GM19438 (cell line): ENCODE data around the gene CHAC1.

Experiments
- ATAC-seq: cut with Tn5 transposase; IDR thresholded peaks from one replicate; pipeline ENCODE4 v1.9.1; 2021; ENCODE audit warnings: low read depth; ENCODE audit not compliant: unreplicated experiment

Gene CHAC1, protein sequence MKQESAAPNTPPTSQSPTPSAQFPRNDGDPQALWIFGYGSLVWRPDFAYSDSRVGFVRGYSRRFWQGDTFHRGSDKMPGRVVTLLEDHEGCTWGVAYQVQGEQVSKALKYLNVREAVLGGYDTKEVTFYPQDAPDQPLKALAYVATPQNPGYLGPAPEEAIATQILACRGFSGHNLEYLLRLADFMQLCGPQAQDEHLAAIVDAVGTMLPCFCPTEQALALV

DNA sequence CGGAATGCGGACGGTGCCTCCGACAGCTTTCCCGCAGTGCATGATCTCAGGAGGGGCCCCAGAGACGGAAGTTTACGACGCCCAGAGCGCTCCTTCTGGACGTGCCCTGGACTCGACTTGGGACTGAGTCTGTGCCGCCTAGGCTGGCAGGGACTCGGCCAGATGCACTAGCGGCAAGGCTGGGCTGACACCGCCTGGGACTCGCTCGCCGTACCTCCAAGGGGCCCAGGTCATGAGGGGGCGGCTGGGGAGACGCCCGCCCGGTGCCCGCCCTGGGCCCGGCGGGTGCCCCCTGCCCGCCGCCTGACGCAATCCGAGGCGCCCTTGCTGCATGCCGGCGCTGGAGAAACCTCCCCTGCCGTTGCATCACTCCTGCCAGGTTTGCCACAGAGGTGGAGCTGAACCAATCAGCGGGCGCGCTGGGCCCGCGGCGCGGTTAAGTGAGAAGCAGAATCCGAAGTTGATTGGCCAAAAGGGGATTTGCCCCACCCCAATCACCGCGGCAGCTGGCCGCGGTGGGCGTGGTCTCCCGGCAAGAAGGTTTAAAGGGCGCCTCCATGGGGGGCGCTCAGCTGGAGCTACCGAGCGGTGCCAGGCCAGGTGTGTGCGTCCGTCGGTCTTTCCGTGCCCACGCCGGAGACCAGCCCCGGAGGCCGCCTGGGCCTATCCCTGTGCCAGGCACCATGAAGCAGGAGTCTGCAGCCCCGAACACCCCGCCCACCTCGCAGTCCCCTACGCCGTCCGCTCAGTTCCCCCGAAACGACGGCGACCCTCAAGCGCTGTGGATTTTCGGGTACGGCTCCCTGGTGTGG, at the start of gene CHAC1:
Gene CHAC1, plus strand, starts transcription at position 571 of the 812 bp plus-strand sequence. Its CDS starts 113 bp downstream, at position 684.
- peak; percentile 78 for ATAC-seq

DNA sequence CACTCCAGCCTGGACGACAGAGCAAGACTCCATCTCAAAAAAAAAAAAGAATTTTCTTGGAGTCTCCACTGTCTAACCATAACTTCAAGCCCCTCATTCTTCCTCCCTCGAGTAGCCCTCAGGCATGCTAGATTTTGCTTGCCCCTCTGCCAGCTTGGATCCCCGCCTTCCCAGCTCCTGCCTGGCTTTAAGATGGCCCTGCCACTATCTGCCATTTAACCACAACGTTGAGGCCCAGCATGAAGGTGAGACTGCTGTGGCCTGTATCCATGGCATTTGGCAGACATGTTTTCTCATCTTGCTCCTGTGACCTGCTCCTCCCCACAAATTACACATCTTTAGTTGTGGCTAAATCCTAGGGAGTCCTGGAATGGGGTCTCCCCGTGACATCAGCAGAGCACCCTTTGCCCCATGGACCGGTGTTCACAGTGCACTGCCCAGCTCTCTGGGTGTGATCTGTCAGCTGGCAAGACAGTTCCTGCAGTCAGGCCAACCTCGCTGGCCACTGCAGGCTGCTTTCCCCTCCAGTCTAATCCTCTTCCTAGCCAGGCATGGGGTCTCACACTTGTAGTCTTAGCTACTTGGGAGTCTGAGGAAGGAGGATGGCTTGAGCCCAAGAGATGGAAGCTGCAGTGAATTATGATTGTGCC, 48.6 kb upstream of the CHAC1 start:
- ATAC-seq, result no peak

DNA sequence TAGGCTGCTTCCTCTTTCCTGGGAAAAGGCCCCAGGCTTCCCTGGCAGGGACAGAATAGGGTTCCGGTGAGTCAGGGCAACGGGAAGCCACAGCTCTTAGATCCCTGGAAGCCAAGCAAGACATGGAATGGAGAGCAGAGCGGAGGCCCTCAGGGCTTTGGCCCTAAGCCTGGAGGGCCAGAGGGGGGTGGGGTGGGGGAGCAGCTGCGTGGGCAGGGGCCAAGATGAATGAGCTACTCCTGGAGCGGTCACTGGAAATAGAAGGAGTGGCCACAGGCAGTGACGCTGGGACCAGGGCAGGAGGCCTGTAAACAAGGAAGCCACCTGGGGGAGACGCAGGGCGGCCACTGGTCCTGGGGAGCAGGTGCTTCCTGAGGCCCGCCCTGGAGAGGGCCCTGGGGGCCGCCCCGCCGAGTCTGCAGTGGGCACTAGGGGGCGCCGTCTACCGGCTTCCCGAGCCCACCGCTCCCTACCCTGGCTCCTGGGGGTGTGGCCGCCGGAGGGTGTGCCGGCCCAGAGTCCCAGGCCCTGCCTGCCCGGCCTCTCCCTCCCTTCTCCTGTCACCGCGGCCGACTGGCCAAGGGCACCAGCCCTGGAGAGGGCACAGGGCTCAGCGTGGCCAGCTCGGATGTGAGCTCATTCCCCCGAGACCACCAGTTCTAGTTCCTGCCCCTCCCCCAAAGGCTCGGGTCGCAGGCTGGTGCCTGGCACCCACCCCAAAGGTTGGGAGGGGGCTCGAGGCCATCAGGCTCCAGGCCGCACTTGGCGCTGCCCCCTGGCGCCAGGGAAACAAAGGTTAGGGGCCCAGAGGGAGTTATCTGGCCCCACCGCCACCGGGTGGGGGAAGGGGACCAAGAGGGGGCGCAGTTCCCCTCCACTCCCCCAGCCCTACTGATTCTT, 46.9 kb upstream of the CHAC1 start:
- peak; percentile 66 for ATAC-seq

DNA sequence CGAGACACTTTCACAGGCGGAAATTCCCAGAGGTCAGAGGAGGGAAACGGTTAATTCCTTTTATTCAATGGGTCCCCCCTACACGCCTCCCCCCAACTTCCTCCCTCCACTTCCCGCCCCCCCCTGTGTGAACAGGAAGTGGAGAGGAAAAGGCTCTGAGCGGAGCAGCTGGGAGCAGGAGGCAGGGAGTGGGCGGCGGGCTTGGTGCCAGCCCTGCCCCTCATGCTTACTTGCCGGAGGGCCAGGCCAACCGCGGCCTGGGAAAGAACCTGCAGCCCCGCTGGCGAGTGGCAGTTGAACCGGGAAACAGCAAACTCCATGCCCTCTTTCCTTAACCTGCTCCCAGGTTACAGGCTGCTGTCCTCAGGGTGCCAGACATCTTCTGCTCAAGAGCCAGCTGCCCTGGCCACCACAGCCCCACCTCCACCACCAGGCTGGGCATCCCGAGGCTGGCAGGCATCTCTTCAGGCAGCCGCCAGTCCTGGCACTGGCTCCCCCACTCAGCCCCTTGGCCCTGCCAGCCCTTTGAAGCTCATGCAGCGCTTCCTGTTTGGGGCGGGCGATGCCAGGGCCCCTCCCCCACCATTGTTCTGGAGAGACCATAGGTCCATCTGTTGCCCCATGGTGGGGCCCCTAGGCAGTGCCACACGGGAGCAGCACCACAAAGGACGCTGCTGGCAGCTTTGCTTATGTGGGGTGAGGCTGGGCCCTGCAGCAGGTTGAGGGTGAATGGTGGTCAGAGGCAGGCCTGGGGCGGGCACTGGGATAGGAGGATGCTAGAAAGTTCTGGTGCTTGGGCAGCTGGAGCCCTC, 46.1 kb upstream of the CHAC1 start:
- ATAC-seq, result no peak

DNA sequence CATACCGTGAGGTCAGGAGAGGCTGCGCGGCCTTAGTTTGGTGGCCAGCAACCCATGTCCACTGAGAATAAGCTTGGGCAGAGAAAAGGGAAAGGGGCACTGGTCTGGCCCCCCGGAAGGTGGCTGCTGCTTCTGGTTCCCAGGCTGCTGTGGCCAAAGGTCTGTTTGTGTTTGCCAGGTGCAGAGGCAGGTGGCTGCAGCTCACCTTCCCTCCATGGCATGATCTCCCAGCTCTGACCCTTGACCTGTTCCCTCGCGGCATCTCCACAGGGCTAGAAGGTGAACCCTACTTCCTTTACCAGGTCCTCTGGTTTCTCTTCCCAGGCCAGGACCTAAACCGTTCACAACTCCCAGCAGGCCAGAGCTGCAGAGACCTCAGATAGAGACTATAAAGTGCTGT, 45.2 kb upstream of the CHAC1 start:
- no peak for ATAC-seq

DNA sequence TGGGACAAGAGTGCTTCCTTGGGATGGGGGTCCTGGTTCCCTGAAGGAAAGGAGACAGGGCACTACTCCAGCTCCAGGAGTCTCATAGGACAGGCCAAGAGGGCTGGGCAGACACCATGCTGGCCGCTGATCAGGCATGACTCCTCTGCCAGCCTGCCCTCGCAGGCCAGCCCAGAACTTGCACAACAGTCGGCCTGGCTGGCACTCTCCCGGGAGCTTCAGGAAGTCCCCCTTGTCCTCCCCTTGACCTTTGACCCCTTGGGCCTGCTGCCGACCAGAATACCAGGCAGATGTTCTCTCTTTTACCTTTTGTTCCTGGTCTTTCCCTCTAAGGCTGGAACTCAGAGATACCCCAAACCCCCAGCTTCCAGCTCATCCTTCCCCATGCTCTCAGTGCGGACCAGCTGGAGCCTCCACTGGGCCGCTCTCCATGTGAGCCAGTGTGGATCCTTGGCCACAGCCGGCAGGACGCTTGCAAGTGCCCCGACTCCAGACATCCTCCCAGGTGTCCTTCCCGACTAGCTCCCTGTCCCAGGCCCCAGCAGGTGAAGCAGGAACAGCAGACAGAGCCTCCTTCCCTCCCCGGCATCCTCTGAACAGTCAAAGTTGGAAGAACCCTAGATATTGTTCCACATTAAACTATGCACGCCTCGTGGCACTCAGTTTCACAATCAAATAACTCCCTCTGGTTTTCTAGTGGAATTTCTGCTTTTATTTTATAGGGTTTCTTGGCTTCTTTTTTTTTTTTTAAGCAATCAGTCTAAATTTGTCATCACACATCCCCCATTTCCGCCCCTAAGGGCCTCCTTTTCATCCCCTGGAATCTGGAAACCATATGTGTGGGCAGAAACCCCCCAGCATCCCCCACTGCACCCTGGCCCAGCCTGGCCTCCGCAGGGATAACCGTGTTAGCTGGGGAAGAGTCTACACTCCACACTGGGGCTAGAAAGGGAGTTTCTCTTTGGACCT, 43.3 kb upstream of the CHAC1 start:
- ATAC-seq, result no peak

DNA sequence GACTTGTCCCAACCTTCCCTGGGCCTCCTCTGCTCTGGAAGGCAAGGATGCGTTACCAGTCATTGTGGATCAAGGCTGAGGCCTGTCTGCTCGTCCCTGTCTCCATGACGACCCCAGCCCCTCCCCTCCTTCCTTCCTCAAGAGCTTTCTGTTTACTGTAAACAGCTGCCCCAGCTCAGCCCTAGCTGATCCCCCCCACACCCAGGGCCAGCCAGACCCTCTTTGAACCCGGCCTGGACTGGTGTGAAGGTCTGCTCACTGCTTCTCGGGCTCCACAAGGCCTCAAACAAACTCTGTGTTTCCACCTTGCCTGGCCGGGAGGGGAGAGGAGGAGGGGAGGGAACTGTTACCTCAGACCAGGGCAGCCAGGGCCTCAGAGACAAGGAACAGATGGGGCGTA, 42.1 kb upstream of the CHAC1 start:
- no peak for ATAC-seq

DNA sequence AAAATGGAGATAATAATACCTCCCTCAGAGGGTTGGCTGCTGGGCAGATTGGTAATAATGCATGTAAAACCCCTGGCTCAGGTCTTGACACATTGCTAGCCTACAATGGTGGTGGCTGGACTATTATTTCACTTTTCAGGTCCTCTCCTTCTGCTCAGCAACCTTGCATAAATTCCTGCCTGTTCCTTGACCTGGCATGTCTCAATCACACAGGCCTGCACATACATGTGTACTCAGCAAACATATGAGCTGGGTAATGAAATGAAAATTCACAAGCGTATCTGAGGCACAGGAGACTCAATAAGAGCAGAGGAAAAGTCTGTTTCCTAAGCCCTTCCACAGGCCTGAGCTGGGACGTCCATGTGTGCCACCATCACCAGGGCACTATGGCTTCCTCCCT, 41.6 kb upstream of the CHAC1 start:
- ATAC-seq, result no peak

DNA sequence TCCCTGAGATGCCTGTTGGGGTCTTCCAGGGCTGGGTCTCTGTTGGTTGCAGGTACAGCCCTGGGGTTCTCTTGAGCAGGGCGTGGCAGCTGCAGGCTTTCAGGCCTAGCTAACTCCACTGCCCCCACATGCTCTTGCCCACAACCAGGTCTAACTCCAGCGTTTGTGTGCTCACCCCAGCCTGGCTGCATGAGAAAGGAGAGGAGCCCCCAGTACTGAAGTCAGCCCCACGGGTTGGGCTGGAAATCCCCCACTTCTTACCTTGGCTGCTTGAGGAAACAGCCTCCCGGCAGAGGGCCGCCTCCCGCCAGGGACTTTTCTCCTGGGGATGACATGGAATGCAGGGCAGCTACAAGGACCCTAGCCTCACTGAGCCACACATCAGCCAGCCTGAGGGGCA, 40.8 kb upstream of the CHAC1 start:
- no peak for ATAC-seq

DNA sequence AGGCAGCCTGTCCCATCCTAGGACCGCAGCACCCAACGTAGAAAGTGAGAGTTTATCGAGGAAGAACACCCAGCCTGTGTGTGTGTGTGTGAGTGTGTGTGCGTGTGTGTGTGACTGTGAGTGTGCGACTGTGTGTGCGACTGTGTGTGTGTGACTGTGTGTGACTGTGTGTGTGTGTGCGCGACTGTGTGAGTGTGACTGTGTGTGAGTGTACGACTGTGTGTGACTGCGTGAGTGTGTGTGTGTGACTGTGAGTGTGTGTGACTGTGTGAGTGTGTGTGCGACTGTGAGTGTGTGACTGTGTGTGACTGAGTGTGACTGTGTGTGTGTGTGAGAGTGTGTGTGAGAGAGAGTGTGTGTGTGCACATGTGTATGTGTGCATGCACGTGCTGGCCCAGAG, 39.3 kb upstream of the CHAC1 start:
- no peak for ATAC-seq

DNA sequence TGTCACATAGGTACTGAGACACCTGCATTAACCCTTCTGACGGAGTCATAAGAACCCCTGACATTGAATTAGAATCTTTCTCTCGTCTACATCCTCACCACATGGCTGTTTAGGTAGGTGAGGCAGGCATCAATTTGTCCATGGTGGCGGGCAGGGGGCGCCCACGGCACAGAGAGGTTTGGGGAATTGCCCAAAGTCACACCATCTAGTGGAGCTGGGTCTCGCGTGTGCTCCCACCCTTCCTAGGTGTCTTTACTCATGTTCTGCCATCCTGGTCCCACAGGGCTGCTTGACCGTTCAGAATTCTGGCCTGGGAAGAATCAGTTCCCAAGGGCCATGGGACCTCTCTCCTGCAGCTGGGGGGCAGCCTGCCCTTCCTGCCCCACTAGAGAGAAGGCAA, 38.8 kb upstream of the CHAC1 start:
- no peak for ATAC-seq

DNA sequence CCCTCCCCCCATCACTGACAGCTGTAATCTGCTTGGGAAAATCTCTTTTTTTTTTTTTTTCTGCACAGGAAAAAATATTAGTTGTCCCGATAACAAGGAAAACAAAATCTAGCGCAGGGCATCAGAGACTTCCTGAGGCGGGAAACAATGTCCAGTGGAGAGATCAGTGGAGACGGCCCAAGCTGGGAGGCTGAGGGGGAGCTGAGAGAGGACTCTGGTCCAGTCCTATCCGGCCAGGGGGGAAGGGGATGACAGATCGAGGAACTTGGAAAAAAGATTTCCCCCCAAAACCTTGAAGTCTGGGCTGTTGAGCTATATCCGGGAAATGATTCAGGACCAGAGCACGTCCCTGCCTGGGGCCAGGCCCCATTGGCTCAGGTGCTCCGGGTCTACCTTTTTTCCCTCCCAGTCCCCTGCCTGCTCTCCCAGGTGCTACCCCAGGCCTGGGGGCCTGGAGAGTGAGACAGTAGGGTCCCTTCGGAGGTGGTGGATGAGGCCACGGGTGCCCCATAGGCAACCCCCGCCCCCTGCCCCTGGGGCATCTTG, 38.1 kb upstream of the CHAC1 start:
- ATAC-seq, result no peak

DNA sequence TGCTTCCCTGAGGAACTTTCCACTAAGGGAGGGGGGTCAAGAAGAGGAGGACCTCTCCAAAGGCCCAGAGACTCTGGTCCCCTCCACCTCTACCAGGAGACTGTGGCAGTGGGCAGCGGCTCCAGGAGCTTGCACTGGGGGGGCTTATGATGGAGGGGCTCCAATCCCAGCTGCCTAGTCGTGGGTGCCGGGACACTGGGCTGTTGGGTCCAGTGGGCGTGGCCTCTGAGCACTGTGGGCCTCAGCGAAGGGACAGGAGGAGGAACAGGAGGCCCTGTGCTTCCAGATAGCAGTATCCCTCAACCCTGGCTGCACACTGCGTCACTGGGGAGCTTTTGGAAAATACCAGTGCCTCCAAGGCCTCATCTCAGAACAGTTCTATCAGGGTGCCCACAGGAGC, 37.6 kb upstream of the CHAC1 start:
- ATAC-seq, result no peak

DNA sequence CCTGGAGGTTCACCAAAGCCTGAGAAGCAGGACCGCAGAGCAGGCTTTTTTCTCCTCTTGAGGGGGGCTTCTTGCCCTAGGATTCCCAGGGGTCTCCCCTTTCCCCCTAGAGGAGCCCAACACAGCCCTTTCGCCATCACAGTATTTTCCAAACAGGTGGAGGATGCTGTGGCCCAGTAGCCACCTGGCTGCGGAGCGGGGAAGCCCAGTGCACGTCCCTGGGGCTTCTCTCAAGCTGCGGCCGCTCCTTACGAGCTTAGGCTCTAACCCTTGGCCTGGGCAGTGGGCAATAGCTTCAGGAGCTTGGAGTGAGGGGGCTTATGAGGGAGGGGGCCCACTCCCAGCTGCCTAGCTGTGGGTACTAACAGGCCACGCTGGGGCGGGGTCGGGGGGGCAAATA, 35.7 kb upstream of the CHAC1 start:
- no peak for ATAC-seq

DNA sequence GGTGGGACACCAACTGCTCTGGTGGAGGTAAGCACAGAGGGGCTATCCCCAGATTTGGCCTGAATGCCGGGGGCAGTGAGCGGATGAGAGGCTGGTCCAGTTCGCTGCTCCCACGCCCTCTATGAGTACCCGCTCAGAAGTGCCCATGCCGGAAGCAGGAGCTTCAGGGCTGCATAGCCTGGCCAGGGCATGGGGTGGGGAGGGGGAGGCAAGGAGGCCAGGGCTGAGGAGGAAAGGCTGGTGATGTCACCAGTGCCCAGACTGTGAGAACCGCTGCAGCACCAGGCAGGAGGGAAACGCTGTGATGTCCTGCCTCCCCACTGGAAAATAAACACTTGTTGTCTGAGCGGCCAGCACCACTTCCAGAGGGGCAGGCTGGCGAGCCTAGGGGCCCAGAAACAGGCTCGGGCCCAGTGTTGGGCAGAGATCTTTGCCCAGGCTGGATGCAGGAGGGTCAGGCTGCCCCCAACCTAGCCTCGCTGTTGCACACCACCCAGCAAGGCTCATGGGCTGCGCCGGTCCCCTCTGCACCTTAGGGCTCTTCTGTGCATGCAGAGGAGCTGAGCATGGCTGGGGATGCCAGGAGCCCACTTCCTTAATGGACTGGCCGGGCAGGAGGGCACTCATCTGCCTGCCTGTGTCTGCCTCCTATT, 35.0 kb upstream of the CHAC1 start:
- ATAC-seq, result no peak

DNA sequence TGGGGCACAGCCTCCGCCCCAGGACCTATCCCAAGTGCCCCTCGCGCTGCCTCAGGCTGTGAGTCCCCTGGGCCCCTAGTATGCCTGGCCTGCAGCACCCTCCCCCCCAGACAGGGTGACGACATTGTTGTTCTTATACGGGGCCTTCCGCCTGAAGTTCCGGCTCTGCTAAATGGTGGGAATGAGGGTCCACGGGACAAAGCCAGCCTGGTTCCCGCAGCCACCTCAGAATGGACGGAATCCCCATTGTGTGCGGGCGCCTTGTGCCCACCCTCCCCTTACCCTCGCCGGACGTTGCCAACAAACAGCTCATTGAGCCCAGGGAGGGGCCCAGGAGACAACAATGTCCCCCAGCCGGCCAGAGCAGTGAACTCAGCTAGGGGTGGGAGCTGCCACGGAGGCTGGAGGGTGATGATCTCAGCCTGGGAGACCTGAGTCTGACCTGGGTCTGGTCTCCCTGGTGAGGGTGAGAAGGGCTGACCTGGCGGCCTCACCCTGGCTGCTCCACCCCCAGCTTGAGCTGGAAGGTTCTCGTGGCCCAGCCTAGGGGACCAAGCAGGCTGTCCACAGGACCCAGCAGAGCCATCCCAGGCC, 34.4 kb upstream of the CHAC1 start:
- ATAC-seq, result no peak

DNA sequence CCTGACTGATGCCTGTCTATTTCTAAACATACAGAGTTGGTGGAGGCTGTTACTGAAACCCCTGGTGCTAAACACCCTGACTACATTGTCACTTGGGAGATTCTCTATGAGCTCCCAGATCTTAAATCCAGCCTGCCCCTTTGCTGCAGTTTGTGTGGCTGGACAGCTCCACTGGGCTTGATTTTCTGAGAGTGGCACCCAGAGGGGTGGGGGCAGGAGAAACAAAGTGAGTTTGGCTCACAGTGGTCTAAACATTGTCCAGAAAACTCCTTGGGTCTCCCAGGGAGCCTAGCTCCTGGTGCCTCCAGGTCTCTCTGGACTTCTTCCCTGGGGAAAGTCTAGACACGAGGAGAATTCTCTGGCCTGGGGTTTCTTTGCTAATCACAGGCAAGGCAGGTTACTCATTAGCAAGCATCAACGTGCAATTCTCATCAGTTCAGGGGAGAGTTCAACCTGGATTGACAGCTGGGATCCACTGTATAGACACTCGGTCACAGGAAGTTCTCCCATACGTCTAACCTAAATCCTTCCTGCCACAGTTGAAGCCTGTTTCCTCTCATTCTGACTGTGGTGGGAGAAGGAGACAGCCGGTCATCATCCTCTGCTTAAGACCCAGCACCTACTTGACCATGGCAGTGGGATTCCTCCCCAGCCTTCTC, 31.2 kb upstream of the CHAC1 start:
- ATAC-seq, result no peak
